HG03520 (cell line): Measurements from ENCODE around the gene SGSM1.
"Not testable (repeated sequence)": the region's sequence is repeated elsewhere in the genome, so short reads cannot be mapped to it uniquely, and the experiment has no call there.

ENCODE experiments used
- ATAC-seq: cut with Tn5 transposase; IDR thresholded peaks from one replicate; pipeline ENCODE4 v1.9.1; 2021; ENCODE audit warnings: mild to moderate bottlenecking, moderate library complexity; ENCODE audit not compliant: unreplicated experiment

SGSM1 gene

DNA sequence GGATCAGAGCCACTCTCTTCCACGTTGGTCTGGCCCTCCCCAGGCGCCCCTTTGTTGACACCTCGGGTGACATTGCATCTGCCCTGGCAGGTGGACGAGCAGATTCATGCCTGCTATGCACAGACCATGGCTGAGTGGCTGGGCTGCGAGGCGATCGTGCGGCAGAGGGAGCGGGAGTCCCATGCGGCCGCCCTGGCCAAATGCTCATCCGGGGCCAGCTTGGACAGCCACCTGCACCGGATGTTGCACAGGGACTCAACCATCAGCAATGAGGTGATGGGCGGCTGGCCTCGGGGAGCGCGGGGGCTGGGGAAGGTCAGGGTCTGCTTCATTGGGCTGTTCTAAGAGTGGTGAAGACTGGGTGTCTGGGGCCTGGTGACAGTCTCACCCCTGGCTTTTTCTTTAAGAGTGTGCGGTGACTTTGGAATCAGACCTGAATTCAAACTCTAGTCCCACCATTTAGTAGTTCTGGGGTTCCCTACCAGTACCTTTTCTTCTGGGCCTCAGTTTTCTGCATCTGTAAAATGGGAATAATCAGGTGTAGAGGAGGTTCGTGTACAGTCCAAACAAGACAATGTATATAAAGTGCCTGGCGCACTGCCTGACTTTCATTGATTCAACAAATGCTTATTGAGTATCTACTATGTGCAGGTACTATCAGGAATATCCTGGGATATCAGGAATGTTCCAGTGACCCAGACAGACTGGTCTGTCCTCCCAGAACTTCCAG lies 87.5 kb downstream of the SGSM1 start:
- ATAC-seq, result no peak

- no peak for ATAC-seq
Observed at GRCh38 chr22:24894220-24894975, 88.4 kb downstream of the SGSM1 start.

DNA sequence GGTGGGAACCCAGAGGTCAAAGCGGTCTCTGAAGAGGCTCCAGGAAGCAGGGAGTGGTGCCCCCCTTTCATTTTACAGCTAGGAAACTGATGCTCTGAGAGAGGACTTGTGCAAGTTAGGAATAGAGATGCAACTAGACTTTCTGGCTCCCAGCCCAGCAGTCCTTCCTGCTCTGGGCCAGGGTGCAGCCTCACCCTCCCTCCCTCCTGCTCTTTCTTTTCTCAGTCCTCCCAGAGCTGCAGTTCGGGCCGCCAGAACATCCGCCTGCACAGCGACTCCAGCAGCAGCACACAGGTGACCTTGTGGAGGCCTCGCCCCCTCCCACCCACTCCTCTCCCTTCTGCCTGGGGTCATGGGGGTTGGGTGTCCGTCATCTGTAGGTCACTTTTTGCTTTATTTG lies 89.0 kb downstream of the SGSM1 start:
- no peak for ATAC-seq

GRCh38 chr22:24901448-24901847 lies 95.4 kb downstream of the SGSM1 start:
- no peak for ATAC-seq

DNA sequence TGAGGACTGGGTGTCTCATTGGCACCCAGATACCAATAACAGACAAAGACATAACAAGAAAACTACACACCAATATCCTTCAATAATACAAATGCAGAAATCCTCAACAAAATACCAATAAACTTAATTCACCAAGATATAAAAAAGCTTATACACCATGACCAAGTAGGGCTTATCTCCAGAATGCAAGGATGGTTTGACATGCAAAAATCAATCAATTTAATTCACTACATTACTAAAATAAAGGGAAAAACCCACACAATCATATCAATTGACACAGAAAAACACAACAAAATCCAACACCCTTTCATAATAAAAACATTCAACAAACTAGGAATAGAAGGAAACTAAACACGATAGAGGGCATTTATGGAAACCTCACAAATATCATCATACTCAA lies 99.9 kb downstream of the SGSM1 start:
- ATAC-seq, result no peak

DNA sequence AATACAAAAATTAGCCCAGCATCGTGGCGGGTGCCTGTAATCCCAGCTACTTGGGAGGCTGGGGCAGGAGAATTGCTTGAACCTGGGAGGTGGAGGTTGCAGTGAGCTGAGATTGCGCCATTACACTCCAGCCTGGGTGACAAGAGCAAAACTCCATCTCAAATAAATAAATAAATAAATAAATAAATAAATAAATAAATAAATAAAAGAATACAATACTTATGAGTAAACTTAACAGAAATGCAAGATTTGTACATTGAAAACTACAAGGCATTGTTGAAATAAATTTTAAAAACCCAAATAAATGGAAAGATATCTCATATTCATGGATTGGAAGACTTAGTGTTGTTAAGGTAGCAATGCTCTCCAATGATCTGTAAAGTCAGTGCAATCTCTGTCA lies 101.1 kb downstream of the SGSM1 start:
- not testable (repeated sequence) for ATAC-seq

- no peak for ATAC-seq
Observed at GRCh38 chr22:24920029-24920428, 114.0 kb downstream of the SGSM1 start.

- ATAC-seq, result no peak
Observed at GRCh38 chr22:24925586-24926427, 119.8 kb downstream of the SGSM1 start.

DNA sequence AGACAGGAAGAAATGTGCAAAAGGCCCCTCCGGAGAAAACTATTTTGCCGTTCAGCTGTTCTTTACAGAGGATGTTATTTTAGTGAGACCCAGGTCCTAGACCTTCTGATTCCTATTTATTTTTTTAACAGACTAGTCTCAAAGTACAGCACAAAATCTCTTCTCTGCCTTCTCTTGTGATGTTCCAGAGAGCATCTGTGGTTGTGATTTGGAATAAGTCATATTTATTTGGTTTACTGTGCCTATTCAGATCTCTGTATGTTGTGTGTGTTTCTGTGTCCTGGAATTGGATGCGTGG lies 120.4 kb downstream of the SGSM1 start:
- no peak for ATAC-seq

DNA sequence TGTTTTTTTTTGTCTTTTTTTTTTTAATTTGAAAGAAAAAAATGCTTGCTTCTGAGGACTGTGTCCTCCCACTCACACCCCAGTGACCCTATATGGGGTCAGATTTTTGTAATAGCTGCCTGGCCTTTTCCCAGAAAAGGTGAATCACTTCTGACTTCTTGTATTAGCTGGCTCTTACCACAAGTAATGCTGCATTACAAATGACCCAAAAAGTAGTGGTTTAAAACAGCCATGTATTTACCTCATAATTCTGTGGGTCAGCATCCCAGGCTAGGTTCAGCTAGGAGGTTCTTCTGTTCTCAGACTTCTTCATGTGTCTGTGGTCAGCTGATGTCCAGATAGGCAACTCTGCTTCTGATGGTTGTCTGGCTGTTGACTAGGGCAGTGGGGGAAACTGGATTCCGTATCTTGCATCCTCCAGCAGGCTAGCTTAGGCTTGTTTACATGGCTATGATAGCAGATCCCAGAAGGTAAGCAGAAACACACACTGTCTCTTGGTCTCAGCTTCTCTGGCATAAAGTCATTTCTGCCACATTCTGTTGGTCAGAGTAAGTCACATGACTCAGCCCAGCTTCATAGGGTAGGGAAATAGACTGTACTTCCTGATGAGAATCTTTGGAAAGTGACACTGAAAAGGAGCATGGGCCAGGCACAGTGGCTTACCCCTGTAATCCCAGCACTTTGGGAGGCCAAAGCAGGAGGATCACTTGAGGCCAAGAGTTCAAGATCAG lies 121.0 kb downstream of the SGSM1 start:
- no peak for ATAC-seq

- ATAC-seq, result no peak
Observed at GRCh38 chr22:24928322-24928721, 122.3 kb downstream of the SGSM1 start.

GRCh38 chr22:24930678-24931077 lies 124.7 kb downstream of the SGSM1 start:
- no peak for ATAC-seq

GRCh38 chr22:24935771-24936483 lies 129.9 kb downstream of the SGSM1 start:
- ATAC-seq, result no peak

DNA sequence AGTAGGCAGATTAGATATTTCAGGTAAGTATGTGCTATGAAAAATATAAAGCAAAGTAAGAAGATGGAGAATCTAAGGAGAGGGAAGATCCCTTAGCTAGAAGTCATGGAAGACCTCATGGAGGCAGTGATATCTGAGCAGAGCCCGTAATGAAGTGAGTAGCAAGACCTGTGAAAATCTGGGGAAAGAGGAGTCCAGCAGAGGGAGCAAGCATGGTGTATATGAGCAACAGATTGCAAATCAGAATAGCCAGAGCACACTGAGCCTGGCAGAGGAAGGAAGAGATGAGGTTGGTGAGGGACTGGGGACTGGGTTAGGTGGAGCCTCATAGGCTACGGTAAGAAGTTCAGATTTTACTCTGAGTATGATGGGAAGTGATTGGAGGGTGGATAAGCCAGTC lies 131.1 kb downstream of the SGSM1 start:
- ATAC-seq, result no peak

GRCh38 chr22:24938741-24939341 lies 132.8 kb downstream of the SGSM1 start:
- no peak for ATAC-seq

GRCh38 chr22:24942301-24942700 lies 136.3 kb downstream of the SGSM1 start:
- ATAC-seq, result no peak

DNA sequence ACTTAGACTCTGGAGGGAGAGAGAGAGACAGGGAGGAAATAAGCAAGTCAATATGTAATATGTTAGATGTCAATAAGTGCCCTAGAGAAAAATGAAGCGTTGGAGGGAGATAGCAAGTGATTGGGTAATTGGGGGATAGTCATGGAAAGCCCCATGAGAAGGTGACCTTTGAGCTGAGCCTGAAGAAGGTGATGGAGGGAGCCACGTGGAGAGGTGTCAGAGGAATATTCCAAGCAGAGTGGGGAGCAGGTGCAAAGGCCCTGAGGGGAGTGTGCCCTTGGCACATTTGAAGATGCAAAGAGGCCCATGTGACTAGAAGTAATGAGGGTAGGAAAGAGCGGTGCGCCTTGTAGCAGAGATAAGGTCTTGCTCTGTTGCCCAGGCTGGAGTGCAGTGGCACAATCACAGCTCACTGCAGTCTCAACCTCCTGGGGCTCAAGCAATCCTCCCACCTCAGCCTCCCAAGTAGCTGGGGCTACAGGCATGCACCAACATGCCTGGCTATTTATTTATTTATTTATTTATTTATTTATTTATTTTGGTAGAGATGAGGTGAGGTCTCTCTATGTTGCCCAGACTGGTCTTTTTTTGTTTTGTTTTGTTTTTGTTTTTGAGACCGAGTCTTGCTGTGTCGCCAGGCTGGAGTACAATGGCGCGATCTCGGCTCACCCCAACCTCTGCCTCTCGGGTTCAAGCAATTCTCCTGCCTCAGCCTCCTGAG lies 138.4 kb downstream of the SGSM1 start:
- no peak for ATAC-seq

DNA sequence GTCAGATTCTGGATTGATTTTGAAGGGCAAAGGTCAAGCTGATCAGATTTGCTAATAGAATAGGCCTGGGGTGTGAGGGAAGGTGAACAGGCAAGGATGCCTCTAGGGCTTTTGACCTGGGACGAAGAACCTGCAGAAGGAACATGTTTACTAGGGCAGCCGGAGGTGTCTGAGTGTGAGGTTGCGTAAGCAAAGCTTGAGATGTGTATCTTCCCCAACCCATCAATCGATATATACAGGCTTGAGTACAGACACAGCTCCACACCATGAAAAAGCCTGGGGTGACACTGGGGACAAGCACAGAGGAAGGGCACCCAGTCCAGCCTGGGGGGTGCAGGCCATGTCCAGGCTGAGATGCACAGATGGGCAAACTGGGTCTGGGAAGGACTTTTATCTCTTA lies 139.4 kb downstream of the SGSM1 start:
- no peak for ATAC-seq

GRCh38 chr22:24947383-24947782 lies 141.4 kb downstream of the SGSM1 start:
- ATAC-seq, result no peak
